ENCODE measurements around the gene TREML2. TPM values are rescaled to one million over a fixed set of nuclear protein-coding genes. Genes with fewer than 3 reads are reported as not detected.

The TREML2 gene
- total RNA-seq, 4 donors from 2014 or later, result 0.06 TPM; not detected in 3

DNA sequence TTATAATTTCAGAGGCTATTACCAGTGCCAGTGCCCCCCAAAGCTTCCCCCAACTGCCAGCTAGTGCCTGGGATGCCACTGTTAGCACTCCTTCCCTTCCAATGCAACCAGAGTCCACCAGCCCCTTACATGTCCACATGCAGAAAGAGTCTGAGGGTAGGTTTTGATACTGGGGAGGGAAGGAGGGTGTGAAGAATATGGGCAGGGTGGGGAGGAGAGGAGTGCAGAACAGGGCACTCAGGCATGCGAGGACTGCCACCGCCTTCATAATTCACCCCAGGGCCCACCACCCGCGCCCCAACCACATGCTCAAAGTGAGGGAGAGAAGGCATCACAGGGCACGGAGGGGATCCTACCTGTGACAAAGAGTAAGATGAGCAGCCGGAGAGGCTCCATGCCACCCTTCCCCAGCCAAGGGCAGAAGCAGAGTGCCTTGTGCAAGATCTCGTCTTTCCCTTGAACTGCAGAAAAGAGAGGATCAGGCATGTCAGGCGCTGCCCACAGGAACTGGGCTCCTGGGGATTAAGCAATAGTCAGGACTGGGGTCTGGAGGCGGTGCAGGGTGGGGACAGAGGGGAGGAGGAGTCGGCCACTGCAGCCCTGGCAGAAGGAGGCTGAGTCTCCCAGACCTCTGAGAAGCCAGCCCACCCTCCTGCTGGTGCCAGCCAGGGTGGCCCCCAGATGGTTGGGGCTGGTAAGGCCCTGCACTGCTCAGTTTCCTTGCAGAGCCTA lies 38.1 kb downstream of the TREML2 start, which contains the start of gene TREM2:
TREM2 (minus strand) TSS at position 430 of the 732 bp plus-strand sequence; CDS start at position 396, 34 bp downstream.
- DNase-seq (ENCODE audit: low spot score in 2 of 2), result no peak
- 73 to 74% methylated on average over 10 of the region's 10 CpGs for WGBS, 2 donors
- intact Hi-C loops (cut with DNase I; ENCODE audit: low total_unique reads), result loop anchor here (5.0 kb wide), 1 partner anchor 906 kb away; no protein-coding TSS in a partner anchor
- H3K4me3 ChIP-seq (ENCODE audit: low read depth, poor library complexity, severe bottlenecking), result no peak within 1 kb of the TSS
- TF ChIP-seq, protein P1, sequence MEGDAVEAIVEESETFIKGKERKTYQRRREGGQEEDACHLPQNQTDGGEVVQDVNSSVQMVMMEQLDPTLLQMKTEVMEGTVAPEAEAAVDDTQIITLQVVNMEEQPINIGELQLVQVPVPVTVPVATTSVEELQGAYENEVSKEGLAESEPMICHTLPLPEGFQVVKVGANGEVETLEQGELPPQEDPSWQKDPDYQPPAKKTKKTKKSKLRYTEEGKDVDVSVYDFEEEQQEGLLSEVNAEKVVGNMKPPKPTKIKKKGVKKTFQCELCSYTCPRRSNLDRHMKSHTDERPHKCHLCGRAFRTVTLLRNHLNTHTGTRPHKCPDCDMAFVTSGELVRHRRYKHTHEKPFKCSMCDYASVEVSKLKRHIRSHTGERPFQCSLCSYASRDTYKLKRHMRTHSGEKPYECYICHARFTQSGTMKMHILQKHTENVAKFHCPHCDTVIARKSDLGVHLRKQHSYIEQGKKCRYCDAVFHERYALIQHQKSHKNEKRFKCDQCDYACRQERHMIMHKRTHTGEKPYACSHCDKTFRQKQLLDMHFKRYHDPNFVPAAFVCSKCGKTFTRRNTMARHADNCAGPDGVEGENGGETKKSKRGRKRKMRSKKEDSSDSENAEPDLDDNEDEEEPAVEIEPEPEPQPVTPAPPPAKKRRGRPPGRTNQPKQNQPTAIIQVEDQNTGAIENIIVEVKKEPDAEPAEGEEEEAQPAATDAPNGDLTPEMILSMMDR (IDR thresholded peaks at IDR 0.05), result no peak
- TF ChIP-seq POLR2A (IDR thresholded peaks at IDR 0.05), result no peak

DNA sequence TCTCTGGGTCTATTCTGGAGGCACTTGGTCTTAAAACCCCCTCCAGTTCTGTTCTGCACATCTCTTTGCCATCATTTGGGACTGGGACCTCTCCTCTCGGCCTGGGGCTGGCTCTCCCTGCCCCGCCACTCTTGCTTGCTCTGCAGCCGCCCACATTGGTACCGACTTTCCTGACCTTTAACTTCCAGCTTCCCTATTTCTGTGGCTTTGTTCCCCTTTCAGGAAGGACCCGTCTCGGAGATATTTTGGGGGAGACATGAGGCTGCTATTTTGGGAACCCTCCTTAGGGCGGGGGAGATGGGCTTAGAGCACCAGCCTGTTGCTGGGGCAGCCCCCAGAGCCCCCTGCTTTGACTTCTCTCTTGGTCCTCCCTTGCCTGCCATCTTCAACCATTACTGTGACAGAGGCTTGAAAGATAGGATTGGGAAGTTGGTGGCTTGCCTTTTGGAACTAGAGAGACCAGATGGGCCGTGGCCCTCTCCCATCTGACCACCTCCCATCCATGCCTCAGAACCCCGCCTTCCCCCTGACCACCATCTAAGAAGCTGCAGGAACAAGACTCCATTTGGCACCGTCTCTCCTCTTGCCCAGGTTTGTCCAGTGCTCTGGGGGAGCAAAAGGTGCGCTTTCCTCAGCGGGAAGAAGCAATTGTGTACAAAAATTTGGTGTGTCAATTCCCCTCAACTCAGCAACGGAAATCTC lies 38.9 kb downstream of the TREML2 start:
- no peak overlapping the region for H3K4me3 ChIP-seq (ENCODE audit: low read depth, poor library complexity, severe bottlenecking)
- intact Hi-C loops (cut with DNase I; ENCODE audit: low total_unique reads), result loop anchor here (5.0 kb wide), 1 partner anchor 905 kb away; no protein-coding TSS in a partner anchor
- TF ChIP-seq POLR2A (IDR thresholded peaks at IDR 0.05), result no peak
- TF ChIP-seq, protein P1 (IDR thresholded peaks at IDR 0.05), result no peak
- WGBS, 2 donors, result 70 to 72% methylated on average over 13 of the region's 13 CpGs
- no peak for DNase-seq (ENCODE audit: low spot score in 2 of 2)

DNA sequence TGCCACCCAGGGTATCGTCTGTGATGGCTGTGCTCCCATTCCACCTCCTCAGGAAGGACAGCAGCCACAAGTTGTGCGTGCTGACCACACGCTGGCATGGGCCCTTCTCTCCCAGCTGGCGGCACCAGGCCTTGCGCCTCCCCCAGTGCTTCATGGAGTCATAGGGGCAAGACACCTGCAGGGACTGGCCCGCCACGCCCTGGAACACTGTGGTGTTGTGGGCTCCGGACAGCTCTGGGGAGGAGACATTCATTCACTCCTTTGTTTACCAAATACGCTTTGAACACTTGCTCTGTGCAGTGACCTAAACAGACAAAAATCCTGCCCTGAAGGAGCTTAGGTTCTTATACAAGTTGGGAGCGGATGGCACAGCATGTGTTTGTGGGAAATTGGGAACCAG lies 39.6 kb downstream of the TREML2 start:
- no peak overlapping the region for H3K4me3 ChIP-seq (ENCODE audit: low read depth, poor library complexity, severe bottlenecking)
- no peak for DNase-seq (ENCODE audit: low spot score in 2 of 2)
- intact Hi-C loops (cut with DNase I; ENCODE audit: low total_unique reads), result loop anchor here (5.0 kb wide), 1 partner anchor 904 kb away; no protein-coding TSS in a partner anchor
- TF ChIP-seq, protein P1 (IDR thresholded peaks at IDR 0.05), result no peak
- TF ChIP-seq POLR2A (IDR thresholded peaks at IDR 0.05), result no peak
- 90 to 91% methylated on average over 10 of the region's 10 CpGs for WGBS, 2 donors

DNA sequence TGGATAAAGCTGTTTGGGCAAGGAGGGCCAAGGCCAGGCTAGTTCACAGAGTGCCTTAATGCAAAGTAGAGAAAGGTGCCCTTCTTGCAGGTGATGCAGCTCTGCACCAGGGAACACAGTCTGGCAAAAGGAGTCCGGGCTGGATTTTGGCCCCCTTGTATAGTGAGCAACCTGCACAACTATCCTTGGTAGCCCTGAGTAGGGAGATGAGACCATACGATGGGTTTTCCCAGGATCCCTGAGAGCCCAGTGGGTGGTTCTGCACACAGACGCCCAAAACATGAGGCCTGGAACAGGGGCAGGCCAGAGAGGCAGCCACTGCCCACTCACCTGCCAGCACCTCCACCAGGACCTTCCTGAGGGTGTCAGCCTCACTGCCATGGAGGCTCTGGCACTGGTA lies 40.0 kb downstream of the TREML2 start:
- 84 to 88% methylated on average over 2 to 3 of the region's 3 CpGs for WGBS, 2 donors
- no peak overlapping the region for H3K4me3 ChIP-seq (ENCODE audit: low read depth, poor library complexity, severe bottlenecking)
- TF ChIP-seq, protein P1 (IDR thresholded peaks at IDR 0.05), result no peak
- TF ChIP-seq POLR2A (IDR thresholded peaks at IDR 0.05), result no peak
- DNase-seq (ENCODE audit: low spot score in 2 of 2), result no peak
- intact Hi-C loops (cut with DNase I; ENCODE audit: low total_unique reads), result loop anchor here (5.0 kb wide), 1 partner anchor 904 kb away; no protein-coding TSS in a partner anchor

DNA sequence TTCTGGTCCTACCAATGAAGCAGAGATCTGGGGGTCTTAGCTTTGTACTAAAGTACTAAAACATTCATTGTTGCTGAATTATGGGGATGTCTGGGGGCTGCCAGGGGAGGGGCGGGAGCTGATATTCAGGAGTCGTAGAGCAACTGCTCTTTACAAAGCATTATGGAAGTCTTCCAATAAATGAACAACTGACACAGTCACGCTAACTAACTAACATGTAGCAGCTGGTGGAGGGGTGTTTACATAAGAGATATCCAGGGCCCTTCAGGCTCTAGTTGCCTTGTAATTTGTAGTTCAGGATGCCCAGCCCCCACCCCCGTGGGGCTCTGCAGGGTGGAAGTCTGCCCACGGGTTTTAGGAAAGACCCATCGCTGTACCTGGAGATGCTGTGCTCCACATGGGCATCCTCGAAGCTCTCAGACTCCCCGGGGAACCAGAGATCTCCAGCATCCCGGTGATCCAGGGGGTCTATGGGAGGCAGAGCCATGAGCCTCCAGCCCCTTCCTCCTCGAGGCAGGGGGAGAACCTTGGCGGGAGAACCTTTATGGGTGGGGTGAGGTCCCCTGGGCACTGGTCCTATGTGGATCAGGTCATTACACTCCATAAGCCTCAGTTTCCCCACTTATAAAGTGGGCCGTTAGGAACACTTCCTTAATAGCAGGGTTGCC lies 41.4 kb downstream of the TREML2 start:
- no peak for TF ChIP-seq POLR2A (IDR thresholded peaks at IDR 0.05)
- TF ChIP-seq, protein P1 (IDR thresholded peaks at IDR 0.05), result no peak
- H3K4me3 ChIP-seq (ENCODE audit: low read depth, poor library complexity, severe bottlenecking), result no peak overlapping the region
- no peak for DNase-seq (ENCODE audit: low spot score in 2 of 2)
- 51 to 58% methylated on average over 11 of the region's 12 CpGs for WGBS, 2 donors
- intact Hi-C loops (cut with DNase I; ENCODE audit: low total_unique reads), result loop anchor here (5.0 kb wide), 1 partner anchor 902 kb away; no protein-coding TSS in a partner anchor
